Suprapubic skin (tissue), 4 donors: ENCODE measurements around the gene UVSSA. TPM values are rescaled to one million over a fixed set of nuclear protein-coding genes. Genes with fewer than 3 reads are reported as not detected.

ENCODE experiments used
- total RNA-seq, 4 donors: library from RNA; depleted of rRNA; stranded (reverse); fragments of >200 nt; gene quantifications; one replicate each; pipeline ENCODE4 v1.1.0, GENCODE V29; 2016

The UVSSA gene
- total RNA-seq, 4 donors from 2014 or later, result 16.2 to 107 (median 24.9) TPM

Other genes starting within 250 kb of the UVSSA start
- 10 to 100 TPM in 1 of 4 donors, 1 to 10 TPM in 3; 2.4 to 16.5 (median 4.4) TPM for gene RNF212, start 233.6 kb upstream of the UVSSA start, total RNA-seq
- gene SPON2, start 174.6 kb upstream of the UVSSA start, total RNA-seq, result 10 to 100 TPM; 22.5 to 52.3 (median 31.8) TPM
- 100 to 1,000 TPM; 145 to 255 (median 181) TPM for gene CTBP1, start 98.1 kb upstream of the UVSSA start, total RNA-seq
- gene MAEA, start 57.3 kb upstream of the UVSSA start, total RNA-seq, result 100 to 1,000 TPM in 1 of 4 donors, 10 to 100 TPM in 3; 58.7 to 112 (median 69.5) TPM
- gene NKX1-1, start 59.2 kb downstream of the UVSSA start, total RNA-seq, result not detected